Islet precursor cell (in vitro differentiated cells): ENCODE data around the gene EXOC4.

Source experiments
- DNase-seq: peaks from one replicate; pipeline ENCODE4 v3.0.0-alpha.2; 2018

Gene EXOC4

GRCh38 chr7:133504825-133505224 lies 251.9 kb downstream of the EXOC4 start:
- no peak for DNase-seq

DNA sequence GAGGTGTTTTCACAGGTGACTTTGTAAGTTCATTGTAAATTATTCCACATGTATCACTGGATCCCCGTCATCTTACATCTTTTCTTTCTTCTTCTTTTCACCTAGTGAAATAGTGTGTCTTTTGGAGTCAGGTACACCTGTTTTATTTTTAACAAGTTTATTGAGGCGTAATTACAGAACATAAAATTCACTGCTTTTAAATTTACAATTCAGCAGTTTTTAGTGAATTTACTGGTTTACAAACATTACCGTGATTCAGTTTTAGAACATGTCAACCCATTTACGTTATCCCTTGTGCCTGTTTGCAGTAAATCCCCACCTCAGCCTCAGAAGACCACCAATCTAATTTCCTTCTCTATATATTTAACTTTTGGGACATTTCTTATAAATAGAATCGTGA lies 256.9 kb downstream of the EXOC4 start:
- DNase-seq: no peak

DNA sequence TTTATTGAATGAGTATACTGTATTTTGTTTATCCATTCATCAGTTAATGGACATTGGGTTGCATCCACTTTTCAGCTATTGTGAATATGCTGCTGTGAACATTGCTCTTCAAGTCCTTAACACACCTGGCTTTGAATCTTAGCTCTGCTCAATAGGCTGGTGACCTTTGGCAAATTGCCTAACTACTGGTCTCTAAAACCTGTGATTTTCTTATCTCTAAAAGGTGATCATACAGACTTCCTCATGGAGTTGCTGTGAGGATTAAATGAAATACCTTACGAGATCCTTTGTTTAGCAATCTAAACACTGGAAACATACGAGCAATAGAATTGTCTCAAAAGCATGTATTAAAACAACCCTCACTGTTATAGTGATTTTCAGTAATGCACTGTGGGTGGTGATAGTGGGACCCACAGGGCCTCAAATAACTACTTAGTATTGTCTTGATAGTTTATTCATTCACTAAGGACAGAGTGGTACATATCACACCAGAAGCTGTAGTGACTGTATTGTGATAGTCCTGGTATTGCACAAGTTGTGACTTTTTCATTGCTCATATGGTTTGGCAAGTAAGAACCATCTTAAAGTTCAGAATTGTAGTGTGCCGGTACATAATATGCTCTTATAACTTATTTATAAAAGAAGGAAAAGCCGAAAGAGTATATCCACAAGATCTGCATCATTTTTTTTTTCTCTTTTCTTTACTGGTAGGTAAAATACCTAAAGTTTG lies 257.6 kb downstream of the EXOC4 start:
- DNase-seq: no peak

GRCh38 chr7:133511252-133511651 lies 258.4 kb downstream of the EXOC4 start:
- no peak for DNase-seq

- DNase-seq: no peak
Measured at GRCh38 chr7:133511708-133512107, 258.8 kb downstream of the EXOC4 start.

DNA sequence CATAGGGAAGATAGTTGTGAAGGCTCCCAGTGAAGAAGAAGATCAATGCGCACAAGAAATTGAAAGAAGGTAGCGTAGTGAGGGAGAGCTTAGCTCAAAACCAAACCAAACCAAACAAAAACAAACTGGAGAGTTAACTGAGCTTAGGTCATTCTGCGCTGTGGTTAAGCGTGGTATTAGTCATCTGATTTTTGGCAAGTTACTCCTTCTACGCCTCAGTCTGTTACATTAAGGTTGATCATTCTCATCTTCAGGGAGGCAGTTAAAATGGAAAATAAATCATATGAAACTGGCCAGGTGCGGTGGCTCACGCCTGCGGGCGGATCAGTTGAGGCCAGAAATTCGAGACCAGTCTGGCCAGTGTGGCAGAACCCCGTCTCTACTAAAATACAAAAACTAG lies 259.7 kb downstream of the EXOC4 start:
- DNase-seq: no peak

DNA sequence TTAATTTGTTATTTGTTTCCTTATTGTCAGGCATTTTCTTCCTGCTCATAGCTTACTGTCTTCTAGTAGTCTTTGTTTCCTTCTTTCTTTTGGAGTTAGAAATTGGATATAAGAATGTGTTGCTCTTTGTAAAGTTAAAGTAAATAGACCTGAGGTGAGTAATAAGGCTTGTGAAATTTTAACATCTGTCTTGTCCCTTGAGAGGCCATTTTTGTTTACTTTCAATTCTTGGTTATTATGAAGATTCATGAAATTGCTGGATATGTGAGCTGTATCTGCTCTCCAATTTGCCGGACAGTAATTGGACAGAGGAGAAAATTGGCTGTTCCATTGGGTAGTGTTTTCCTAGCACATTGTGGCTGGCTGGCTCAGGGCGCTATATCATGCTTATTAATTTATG lies 260.7 kb downstream of the EXOC4 start:
- no peak for DNase-seq

- DNase-seq: no peak
Measured at GRCh38 chr7:133514551-133514950, 261.7 kb downstream of the EXOC4 start.

GRCh38 chr7:133517766-133518165 lies 264.9 kb downstream of the EXOC4 start:
- no peak for DNase-seq

GRCh38 chr7:133518718-133519117 lies 265.8 kb downstream of the EXOC4 start:
- DNase-seq: no peak

DNA sequence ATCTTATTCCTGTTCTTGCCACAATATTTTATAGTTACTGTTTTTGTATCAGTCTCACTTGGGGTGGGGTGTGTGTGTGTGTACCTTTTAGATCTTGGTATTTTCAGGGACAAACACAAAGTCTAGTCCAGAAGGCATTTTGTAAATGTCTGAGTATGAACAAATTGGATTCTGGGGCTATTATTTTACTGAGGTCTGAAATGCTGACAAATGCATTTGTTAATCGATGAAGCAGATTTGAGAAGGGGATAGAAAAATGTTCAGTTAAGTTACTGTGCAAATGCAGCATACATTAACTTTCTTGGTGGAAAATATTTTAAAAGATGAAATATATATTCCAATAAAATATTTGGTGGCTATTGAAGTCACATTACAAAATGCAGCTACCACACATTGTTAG lies 267.4 kb downstream of the EXOC4 start:
- no peak for DNase-seq

GRCh38 chr7:133522501-133522900 lies 269.6 kb downstream of the EXOC4 start:
- DNase-seq: no peak

GRCh38 chr7:133528796-133529195 lies 275.9 kb downstream of the EXOC4 start:
- DNase-seq: no peak

GRCh38 chr7:133529861-133530260 lies 277.0 kb downstream of the EXOC4 start:
- DNase-seq: no peak

GRCh38 chr7:133530682-133531081 lies 277.8 kb downstream of the EXOC4 start:
- no peak for DNase-seq

DNA sequence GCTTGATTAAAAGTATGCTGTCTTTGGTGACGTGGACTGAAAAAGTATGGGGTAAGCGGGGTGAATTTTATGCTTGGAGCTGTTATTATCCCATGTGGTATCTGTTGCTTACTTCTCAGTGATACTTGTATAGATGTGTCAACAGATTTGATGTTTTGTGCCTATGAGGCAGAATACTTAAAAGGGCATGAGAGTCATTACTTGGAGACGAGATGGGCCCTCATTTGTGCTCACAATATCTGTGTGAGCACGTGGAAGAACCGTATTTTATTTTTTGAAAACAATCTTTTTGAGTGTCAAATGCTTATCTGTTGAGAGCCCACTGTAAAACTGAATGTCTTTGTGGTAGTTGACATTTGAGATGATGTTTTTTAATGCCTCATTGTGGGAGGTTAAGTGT lies 281.9 kb downstream of the EXOC4 start:
- no peak for DNase-seq

GRCh38 chr7:133535308-133535707 lies 282.4 kb downstream of the EXOC4 start:
- DNase-seq: no peak

DNA sequence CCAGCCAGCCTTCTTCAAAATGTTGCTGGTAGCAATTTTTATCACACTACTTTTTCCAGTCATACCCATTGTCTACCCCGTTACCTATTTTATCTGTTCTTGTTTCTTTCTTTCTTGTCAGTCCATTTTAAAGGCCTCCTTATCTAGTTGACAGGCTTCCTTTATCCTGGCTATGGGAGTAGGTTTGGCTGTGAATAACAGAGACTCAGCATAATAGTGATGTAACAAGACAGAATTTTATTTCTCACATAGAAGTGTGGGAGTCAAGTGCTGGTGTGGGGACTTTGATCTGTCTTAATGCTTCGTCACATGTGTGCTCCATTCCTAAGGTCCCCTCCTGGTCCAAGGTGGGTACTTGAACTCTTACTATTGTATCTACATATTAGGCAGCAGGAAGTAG lies 283.6 kb downstream of the EXOC4 start:
- no peak for DNase-seq

DNA sequence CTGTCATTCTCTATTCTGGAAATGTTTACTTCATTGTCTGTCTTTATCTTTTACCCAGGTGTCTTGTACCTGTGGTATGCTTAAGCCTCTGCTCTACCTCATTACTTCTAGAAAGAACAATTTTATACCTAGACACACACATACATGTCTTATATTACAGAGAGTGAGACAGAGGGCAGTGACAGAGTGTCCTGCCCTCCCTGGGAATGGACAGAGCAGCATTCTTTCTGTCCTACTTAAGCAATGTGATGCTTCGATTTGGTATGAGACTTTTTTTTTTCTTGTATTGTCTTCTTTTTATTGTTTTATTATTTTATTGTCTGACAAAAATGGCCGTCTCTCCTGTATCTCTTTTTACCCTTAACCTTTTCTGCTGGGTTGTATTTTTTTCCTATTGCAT lies 286.1 kb downstream of the EXOC4 start:
- DNase-seq: no peak

DNA sequence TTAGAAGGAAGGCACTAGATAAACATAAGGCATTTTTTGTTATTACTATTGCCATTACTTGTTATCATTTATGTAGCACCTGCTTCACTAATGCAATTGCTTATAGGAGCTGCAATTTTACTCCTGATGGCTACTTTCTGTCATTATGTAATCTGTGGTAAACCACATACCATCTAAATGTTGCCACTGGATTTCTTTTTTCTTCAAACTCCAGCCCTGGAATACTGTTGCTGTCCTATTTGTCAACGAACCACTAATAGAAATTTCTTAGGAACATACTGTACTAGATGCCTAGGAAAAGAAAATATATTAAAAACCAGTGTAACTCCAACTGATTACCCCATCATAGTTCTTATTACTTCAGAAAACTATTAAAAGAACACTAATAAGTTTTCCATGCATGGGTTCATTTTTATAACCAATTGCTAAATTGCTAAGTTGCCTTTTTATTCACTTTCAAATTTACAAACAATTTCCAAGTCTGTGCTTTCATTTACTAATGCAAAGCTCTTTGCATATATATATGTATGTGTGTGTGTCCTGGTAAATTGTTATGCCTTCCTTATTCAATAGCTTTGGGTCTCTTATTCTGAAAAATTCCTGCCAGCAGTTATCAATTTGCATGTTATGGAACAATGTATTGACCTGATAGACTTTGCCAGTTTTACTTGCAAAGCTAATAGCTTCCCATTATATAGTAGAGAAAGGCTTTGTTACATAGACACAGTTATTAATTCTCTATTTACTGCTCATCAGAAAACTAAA lies 287.4 kb downstream of the EXOC4 start:
- no peak for DNase-seq

GRCh38 chr7:133542209-133542780 lies 289.4 kb downstream of the EXOC4 start:
- no peak for DNase-seq

DNA sequence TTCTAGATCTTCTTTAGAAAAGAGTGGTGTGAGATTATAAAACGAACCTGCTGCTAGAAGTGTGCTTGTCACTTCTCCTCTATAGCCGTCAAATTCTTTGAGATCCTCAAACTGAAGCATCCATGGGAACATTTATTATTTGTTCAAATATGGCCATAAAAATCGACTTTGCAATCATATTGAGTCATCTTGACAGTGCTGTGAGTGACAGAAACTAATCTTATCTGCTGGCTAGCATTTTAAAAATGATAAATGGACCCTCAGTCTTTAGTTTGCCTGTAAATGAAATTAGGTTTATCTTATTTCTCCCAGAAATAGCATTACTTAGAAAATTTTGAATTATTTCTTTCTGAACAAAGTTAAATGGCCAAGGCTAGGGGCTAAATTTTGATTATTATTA lies 290.8 kb downstream of the EXOC4 start:
- DNase-seq: no peak

- no peak for DNase-seq
Measured at GRCh38 chr7:133545618-133546017, 292.7 kb downstream of the EXOC4 start.

- DNase-seq: no peak
Measured at GRCh38 chr7:133547981-133548380, 295.1 kb downstream of the EXOC4 start.
